HK-2 (cell line): Measurements from ENCODE around the gene GLIPR2.
"Not testable (repeated sequence)": the region's sequence is repeated elsewhere in the genome, so short reads cannot be mapped to it uniquely, and the experiment has no call there.

Experiments used
- DNase-seq: peaks from one replicate; pipeline ENCODE4 v3.0.0-alpha.2; 2018; ENCODE audit not compliant: unreplicated experiment

GLIPR2 gene

DNA sequence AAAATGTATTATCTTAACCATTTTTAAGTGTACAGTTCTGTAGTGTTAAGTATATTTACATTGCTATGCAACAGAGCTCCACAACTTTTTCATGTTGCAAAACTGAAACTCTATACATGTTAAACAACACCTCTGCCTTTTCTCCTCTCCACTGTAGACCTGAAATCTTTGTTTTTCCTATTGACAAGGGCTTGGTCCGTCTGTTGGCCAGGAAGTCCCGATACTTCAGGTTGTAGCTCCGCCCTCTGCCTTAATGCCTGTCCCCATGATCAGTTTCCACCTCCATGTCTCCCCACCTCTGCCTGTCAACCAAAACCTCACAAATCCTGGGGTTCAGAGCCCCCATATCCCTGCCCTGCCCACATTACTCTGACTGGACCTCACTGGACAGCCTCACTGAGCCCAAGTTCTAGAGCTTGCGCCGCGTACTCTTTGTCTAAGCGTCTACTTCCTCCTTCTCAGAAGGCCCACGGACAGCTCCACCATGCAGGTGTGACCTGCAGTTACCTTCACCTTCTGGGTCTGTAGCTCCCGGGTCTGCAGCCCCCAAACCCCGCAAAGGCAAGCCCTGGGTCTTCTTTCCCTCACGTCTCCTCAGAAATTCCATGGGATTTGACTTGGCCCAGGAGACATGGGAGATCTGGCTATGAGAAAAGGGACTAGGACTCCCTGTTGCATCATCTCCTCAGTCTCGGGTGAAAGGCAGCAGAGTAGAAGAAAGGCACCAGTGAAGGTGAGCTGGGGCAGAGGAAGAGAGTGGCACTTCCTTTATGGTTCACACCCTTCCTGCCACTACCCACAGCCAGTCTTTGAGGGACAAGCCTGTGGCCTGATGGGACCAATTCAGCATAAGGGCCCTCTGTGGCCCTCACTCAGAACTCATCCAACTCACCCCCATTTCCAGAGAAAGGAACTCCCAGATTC lies 8.0 kb downstream of the GLIPR2 start:
- DNase-seq: no peak

GRCh38 chr9:36145970-36146369 lies 9.4 kb downstream of the GLIPR2 start:
- no peak for DNase-seq

DNA sequence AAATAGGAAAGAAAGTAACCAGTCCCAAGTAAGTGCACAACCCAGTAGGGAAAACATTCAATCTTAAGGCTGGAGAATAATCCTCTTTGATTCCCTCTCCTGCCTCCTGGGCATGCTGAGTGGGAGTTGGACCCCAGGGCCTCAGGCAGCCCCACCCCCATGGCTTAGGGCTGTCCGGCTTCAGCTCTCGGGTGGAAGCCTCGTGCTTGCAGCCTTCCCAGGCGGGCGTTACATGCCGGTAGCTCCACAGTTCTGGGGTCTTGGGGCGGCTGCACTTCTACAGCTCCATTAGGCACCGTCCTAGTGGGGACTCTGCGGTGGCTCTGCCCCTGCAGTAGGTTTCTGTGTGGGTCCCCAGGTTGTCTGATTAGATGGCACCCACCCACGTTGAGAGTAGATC lies 10.1 kb downstream of the GLIPR2 start:
- DNase-seq: no peak

GRCh38 chr9:36147441-36148175 lies 11.1 kb downstream of the GLIPR2 start:
- no peak for DNase-seq

DNA sequence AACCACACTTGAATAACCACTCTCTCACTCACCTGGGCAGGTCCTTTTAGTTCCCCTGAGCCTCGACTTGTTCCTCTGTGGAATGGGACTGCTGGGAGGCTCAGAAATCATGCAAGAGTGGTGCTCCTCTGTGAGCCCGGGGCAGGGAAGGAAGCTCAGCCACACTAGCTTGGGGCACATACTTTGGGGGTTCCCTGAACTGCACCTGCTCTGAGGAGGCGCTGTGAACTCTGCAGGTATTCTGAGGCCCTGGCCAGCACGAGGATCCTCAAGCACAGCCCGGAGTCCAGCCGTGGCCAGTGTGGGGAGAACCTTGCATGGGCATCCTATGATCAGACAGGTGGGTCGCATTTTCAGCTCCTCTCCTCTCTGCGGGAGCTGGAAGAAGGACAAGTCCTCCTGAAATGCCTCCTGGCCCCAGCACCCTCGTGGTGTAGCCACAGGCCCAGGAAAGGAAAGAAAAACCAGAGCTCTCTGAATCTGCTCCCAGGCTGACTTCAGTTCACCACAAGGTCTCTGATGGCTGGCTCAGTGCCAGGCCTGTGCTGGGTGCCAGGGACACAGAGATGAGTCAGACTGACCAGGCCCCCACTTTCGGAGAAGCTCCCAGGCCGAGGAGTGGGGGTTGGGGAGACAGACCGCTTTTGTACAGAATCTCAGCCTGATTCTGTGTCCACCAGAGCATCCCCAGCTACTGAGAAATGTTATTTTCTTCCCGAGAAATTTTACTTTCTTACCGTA lies 11.9 kb downstream of the GLIPR2 start:
- peak; percentile 90 for DNase-seq

DNA sequence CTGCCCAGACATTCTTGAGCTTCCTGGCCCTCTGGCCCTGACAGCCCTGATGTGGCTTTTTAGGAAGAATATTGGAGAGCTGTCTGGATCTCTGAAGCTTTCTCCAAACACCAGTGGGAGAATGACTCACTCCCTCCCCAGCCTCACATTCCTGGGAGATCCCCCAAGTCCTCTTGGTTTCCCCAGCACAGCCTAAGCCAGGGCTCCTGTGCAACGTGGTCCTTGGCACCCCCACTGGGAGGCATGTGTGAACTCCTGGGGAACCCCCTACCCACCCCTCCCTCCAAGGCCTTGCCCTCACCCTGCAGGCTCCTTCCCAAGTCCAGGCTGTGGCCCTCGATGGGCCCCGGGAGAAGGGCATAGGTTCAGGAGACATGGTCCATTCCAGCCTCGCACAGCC lies 12.7 kb downstream of the GLIPR2 start:
- peak; percentile 44 for DNase-seq

DNA sequence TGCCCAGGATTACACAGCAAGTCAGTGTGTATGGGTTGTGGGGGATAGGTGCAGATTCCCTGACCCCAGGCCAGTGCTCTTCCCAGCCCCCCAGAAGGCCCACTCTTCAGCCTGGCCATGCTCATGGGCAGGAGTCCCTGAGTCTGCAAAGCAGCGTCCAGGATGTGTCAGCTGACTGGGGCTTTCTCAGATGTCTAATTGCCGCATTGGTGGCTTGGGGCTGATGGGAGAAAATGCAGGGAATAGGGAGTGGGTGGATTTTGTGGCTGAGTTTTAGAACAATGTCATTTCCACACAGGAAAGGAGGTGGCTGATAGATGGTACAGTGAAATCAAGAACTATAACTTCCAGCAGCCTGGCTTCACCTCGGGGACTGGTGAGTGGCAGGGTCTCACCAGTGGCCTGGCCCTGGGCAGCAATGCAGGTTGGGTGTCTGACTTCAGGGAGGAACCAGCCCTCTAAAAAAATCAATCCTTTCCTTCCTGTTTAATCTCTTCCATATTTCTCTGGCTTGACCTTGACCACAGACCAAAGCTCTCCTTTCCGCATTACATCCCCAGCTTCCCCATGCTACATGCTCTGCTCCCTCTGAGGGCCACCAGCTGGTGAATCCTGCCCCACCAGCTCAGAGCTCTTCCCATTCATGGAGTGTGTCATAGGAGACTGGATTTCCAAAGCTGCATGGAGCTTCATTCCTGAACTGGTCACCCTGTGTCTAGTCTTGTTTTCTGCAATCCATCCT lies 14.2 kb downstream of the GLIPR2 start:
- DNase-seq: no peak

GRCh38 chr9:36151316-36152210 lies 15.0 kb downstream of the GLIPR2 start:
- DNase-seq: peak; percentile 32

GRCh38 chr9:36152741-36153438 lies 16.4 kb downstream of the GLIPR2 start:
- DNase-seq: no peak

DNA sequence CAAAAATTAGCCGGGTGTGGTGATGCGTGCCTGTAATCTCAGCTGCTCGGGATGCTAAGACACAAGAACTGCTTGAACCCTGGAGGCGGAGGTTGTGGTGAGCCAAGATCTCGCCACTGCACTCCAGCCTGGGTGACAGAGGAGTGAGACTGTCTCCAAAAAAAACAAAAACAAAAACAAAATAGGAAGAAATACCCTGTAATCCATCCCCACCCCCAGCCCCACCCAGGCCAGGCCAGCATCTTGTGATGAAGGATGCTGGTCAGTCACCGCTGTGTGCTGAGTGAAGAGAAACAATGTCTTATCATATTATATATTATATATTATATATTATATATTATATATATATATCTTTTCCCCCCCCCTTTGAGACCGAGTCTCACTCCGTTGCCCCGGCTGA lies 17.2 kb downstream of the GLIPR2 start:
- DNase-seq: no peak

DNA sequence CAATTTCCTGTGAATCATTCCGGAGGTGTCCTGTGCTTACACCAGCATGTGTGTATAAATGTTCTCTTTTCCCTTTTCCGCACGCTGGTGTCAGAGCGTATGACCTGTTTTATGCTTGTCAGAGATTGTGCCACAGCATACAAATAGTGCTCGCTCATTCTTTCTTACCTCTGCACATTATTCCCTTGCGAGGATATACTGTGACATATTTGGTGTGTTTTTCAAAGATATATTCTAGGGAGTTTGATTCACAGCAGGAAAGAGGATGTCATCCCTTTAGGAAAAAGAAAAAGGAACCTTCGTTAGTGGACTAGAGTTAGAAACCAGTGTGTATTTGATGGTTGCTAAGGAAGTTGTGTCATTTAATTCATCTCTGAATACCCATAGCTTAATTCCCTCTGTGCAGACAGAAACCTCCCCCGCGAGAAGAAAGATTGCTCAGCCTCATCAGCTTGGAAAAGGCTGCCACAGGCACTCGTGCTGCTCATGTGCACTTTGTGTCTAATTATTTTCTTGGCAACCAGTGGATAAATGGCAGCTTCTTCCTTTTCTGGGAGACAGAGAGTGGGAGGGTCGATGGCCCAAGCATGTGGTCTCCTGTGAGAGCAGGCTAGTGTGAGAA lies 17.9 kb downstream of the GLIPR2 start:
- no peak for DNase-seq

DNA sequence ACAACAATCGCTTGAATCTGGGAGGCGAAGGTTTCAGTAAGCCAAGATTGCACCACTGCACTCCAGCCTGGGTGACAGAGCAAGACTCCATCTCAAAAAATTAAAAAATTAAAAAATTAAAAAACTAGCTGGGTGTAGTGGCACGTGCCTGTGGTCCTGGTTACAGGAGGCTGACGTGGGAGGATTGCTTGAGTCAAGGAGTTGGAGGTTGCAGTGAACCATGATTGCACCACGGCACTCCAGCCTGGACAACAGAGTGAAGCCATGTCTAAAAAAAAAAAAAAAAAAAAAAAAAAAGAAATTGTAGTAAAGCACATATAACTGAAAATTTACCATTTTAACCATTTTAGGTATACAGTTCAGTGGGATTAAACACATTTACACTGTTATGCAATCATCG lies 19.6 kb downstream of the GLIPR2 start:
- no peak for DNase-seq

DNA sequence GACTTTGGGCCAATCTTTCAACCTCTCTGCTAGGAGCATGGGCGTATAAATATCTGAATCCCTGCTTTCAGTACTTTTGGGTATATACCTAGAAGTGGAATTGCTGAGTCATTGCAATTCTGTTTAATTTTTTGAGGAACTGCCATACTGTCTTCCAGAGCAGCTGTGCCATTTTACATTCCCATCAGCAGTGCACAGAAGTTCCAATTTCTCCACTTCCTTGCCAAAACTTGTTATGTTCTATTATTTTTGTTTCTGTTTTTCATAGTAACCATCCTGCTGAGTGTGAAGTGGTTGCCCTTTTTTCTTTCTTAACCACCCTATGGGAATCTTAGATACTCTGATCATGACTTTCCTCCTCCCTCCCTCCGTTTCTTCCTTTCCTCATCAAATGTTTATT lies 21.6 kb downstream of the GLIPR2 start:
- no peak for DNase-seq

- DNase-seq: no peak
Observed at GRCh38 chr9:36158917-36159316, 22.4 kb downstream of the GLIPR2 start.

GRCh38 chr9:36159509-36159908 lies 23.0 kb downstream of the GLIPR2 start:
- not testable (repeated sequence) for DNase-seq

- DNase-seq: not testable (repeated sequence)
Observed at GRCh38 chr9:36160126-36160525, 23.6 kb downstream of the GLIPR2 start.

DNA sequence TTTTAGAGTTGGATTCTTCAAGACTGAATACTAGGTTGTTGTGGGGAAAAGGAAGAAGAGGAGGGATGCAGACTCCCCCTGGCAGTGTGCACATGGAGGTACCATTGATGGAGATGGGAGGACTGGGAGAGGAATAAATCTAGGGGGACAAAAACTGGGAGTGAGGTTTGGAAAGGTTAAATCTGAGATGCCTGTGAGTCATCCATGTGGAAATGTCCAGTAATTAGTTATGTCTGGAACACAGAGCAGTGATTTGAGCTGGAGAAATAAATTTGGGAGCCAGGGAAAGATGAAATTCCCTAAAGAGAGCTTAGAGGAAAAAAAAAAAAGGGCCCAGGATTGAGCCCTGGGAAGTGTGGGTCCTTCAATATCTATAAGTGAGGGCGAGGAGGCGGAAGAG lies 24.7 kb downstream of the GLIPR2 start:
- DNase-seq: no peak

- DNase-seq: no peak
Observed at GRCh38 chr9:36162211-36162738, 25.7 kb downstream of the GLIPR2 start.
